Sigmoid colon (tissue), 7 donors: Measurements from ENCODE around the gene SLC36A2. TPM values are rescaled to one million over a fixed set of nuclear protein-coding genes. Genes with fewer than 3 reads are reported as not detected.

Experiments
- DNase-seq: peaks from one replicate; pipeline ENCODE4 v3.0.0-alpha.2; 2019
- H3K27ac ChIP-seq, 4 donors: fragments of 200-600 bp; sonication (generic); one replicate each; pipeline ENCODE4 v1.5.1; 2016 to 2019; ENCODE audit warnings: mild to moderate bottlenecking in 1 of 4
- H3K27me3 ChIP-seq, 3 donors: fragments of 200-600 bp; sonication (generic); one replicate each; pipeline ENCODE4 v1.5.1; 2019; ENCODE audit warnings: mild to moderate bottlenecking in 1 of 3
- H3K36me3 ChIP-seq, 4 donors: fragments of 200-600 bp; sonication (generic); one replicate each; pipeline ENCODE4 v1.5.1; 2016 to 2019
- H3K4me1 ChIP-seq, 4 donors: fragments of 200-600 bp; sonication (generic); one replicate each; pipeline ENCODE4 v1.5.1; 2017 to 2019
- H3K4me3 ChIP-seq, 4 donors: fragments of 200-600 bp; sonication (generic); one replicate each; pipeline ENCODE4 v1.5.1; 2017 to 2019; ENCODE audit warnings: mild to moderate bottlenecking in 2 of 4, moderate library complexity in 1 of 4
- H3K9me3 ChIP-seq, 4 donors: fragments of 200-600 bp in 3 of 4; sonication (generic) in 3 of 4; one replicate each; pipeline versions ENCODE4 v1.5.1 to v1.6.1; 2013 to 2019
- CTCF ChIP-seq, 4 experiments: fragments of 450-650 bp in 3 of 4; fragments of 200-600 bp in 1 of 4; IDR thresholded peaks; one replicate each; pipeline ENCODE4 v1.5.1; 2016 to 2019; ENCODE audit warnings: antibody characterized with exemption in 4 of 4, mild to moderate bottlenecking in 3 of 4, moderate library complexity in 2 of 4
- EP300 ChIP-seq, 4 donors: sonication (generic); formaldehyde crosslinking; IDR thresholded peaks; one replicate each; pipeline ENCODE4 v1.6.1; 2017; ENCODE audit warnings: antibody characterized with exemption in 4 of 4
- POLR2A ChIP-seq, 2 donors: fragments of 450-650 bp; IDR thresholded peaks; one replicate each; pipeline ENCODE4 v1.6.1; 2016; ENCODE audit warnings: antibody characterized with exemption in 2 of 2, mild to moderate bottlenecking in 2 of 2, moderate library complexity in 2 of 2
- POLR2AphosphoS5 ChIP-seq, 4 donors: sonication (generic); formaldehyde crosslinking; IDR thresholded peaks; one replicate each; pipeline ENCODE4 v1.6.1; 2017; ENCODE audit warnings: antibody characterized with exemption in 4 of 4
- WGBS, 2 donors: extraction: QIAGEN DNeasy Blood & Tissue Kit; methylation state at CpG; one replicate each; pipeline ENCODE4 v1.1.7; 2013; 5-methylcytosine and 5-hydroxymethylcytosine counted together
- intact Hi-C: fragments of 100-400 bp; cut with DNase I; formaldehyde crosslinking; loops from one replicate; pipeline ENCODE4 v1.15.1; 2023
- polyA plus RNA-seq, 3 donors: library from polyadenylated mRNA; stranded (reverse); fragments of 200-250 nt; gene quantifications; one replicate each; pipeline ENCODE4 v1.2.3, GENCODE V29; 2013
- total RNA-seq, 4 donors: library from RNA; depleted of rRNA; stranded (reverse); fragments of >200 nt; gene quantifications; one replicate each; pipeline ENCODE4 v1.1.0, GENCODE V29; 2016
- donor health status: healthy with polysubstance abuse.
- donor health status: Bipolar disorder and iron deficiency.
- donor health status: healthy.

Gene SLC36A2
- total and polyA plus RNA-seq, 7 donors, result not detected

GRCh38 chr5:151338734-151339133 lies 8.6 kb downstream of the SLC36A2 start:
- TF ChIP-seq EP300 (IDR thresholded peaks at IDR 0.05), result no peak
- no peak for TF ChIP-seq CTCF (IDR thresholded peaks at IDR 0.05)
- no peak for TF ChIP-seq POLR2A (IDR thresholded peaks at IDR 0.05)
- TF ChIP-seq POLR2AphosphoS5 (IDR thresholded peaks at IDR 0.05), result no peak
- whole genome bisulfite sequencing, 2 donors, result 70 to 84% methylated on average over 4 of the region's 4 CpGs
- intact Hi-C loops, result no loop called here
- no peaks in the 10 kb centered on the region for H3K36me3 ChIP-seq
- no peaks in the 10 kb centered on the region for H3K27me3 ChIP-seq
- no peak for DNase-seq
- no peaks in the 10 kb centered on the region for H3K9me3 ChIP-seq
- H3K4me3 ChIP-seq, result no peak overlapping the region
- no peak overlapping the region for H3K27ac ChIP-seq
- no peaks in the 10 kb centered on the region for H3K4me1 ChIP-seq

GRCh38 chr5:151332857-151333256 lies 14.5 kb downstream of the SLC36A2 start:
- 88 to 93% methylated on average over 2 of the region's 2 CpGs for WGBS, 2 donors
- no peak overlapping the region for H3K4me3 ChIP-seq
- TF ChIP-seq POLR2A (IDR thresholded peaks at IDR 0.05) (no peak), CTCF (IDR thresholded peaks at IDR 0.05) (no peak), EP300 (IDR thresholded peaks at IDR 0.05) (no peak), POLR2AphosphoS5 (IDR thresholded peaks at IDR 0.05) (no peak)
- H3K9me3 ChIP-seq, result no peaks in the 10 kb centered on the region
- H3K27me3 ChIP-seq, result no peaks in the 10 kb centered on the region
- H3K27ac ChIP-seq, result no peak overlapping the region
- H3K36me3 ChIP-seq, result no peaks in the 10 kb centered on the region
- no peaks in the 10 kb centered on the region for H3K4me1 ChIP-seq
- no peak for DNase-seq
- intact Hi-C loops, result no loop called here

GRCh38 chr5:151328734-151329133 lies 18.6 kb downstream of the SLC36A2 start:
- Histone ChIP-seq H3K27ac (no peak overlapping the region), H3K4me1 (no peaks in the 10 kb centered on the region), H3K9me3 (no peaks in the 10 kb centered on the region), H3K27me3 (no peaks in the 10 kb centered on the region), H3K36me3 (no peaks in the 10 kb centered on the region), H3K4me3 (no peak overlapping the region)
- no peak for TF ChIP-seq EP300 (IDR thresholded peaks at IDR 0.05)
- TF ChIP-seq CTCF (IDR thresholded peaks at IDR 0.05), result no peak
- no peak for TF ChIP-seq POLR2AphosphoS5 (IDR thresholded peaks at IDR 0.05)
- no peak for TF ChIP-seq POLR2A (IDR thresholded peaks at IDR 0.05)
- 84 to 91% methylated on average over 4 of the region's 4 CpGs for WGBS, 2 donors
- intact Hi-C loops, result no loop called here
- DNase-seq, result no peak

- Histone ChIP-seq H3K9me3 (no peaks in the 10 kb centered on the region), H3K4me1 (no peaks in the 10 kb centered on the region), H3K27me3 (no peaks in the 10 kb centered on the region), H3K36me3 (no peaks in the 10 kb centered on the region), H3K4me3 (no peak overlapping the region), H3K27ac (no peak overlapping the region)
- intact Hi-C loops, result no loop called here
- TF ChIP-seq POLR2A (IDR thresholded peaks at IDR 0.05) (no peak), CTCF (IDR thresholded peaks at IDR 0.05) (no peak), POLR2AphosphoS5 (IDR thresholded peaks at IDR 0.05) (no peak), EP300 (IDR thresholded peaks at IDR 0.05) (no peak)
- 77 to 83% methylated on average over 2 of the region's 2 CpGs for WGBS, 2 donors
- DNase-seq, result no peak
These were observed 19.8 kb downstream of the SLC36A2 start for GRCh38 chr5:151327585-151327984.

- TF ChIP-seq POLR2A (IDR thresholded peaks at IDR 0.05) (no peak), POLR2AphosphoS5 (IDR thresholded peaks at IDR 0.05) (no peak), EP300 (IDR thresholded peaks at IDR 0.05) (no peak), CTCF (IDR thresholded peaks at IDR 0.05) (no peak)
- no peaks in the 10 kb centered on the region for H3K27me3 ChIP-seq
- no peaks in the 10 kb centered on the region for H3K4me1 ChIP-seq
- WGBS, 2 donors, result 92 to 94% methylated on average over 3 of the region's 3 CpGs
- DNase-seq, result no peak
- no peaks in the 10 kb centered on the region for H3K36me3 ChIP-seq
- H3K9me3 ChIP-seq, result no peaks in the 10 kb centered on the region
- no peak overlapping the region for H3K27ac ChIP-seq
- H3K4me3 ChIP-seq, result no peak overlapping the region
- intact Hi-C loops, result no loop called here
These were observed 21.1 kb downstream of the SLC36A2 start for GRCh38 chr5:151326266-151326665.
